ENCODE measurements around the gene ZFP92.

Gene ZFP92

DNA sequence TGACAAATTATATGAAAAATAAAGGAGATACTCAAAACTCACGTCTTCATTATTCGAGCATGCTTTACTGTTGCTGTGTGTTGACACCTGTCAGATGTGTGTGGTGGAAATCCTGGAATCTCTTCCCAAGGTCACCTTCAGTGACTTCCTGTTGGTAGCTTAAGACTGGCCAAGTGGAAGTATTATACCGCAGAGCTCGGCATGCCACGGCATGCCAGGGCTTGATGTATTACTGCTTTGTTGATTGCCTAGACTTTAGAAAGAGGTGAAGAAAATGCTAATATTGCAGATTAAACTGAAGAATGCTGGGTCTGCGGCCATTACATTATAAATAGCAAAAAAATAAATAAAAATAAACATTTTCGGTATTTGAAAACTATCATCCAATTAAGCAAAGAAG, 30.0 kb downstream of the ZFP92 start:
- DNase-seq = no peak

DNA sequence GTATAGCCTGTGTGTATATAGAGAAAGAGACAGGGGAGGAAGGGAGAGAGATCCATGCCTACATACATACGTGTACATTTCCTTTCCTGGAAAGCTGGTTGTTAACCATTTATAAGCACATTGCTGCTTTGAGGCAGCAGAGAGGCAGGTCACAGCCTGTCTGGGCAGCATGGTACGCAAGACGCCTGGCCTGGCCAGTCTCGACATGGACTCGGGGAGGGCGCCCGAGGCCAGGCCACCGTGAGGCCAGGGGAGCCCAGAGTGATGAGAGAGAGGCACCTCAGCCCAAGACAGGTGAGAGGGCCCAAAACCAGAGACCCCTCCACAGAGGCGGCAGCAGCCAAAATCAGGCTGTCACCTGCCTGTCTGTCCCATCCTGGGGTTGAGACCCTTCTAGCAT, 30.7 kb downstream of the ZFP92 start:
- no peak for DNase-seq

DNA sequence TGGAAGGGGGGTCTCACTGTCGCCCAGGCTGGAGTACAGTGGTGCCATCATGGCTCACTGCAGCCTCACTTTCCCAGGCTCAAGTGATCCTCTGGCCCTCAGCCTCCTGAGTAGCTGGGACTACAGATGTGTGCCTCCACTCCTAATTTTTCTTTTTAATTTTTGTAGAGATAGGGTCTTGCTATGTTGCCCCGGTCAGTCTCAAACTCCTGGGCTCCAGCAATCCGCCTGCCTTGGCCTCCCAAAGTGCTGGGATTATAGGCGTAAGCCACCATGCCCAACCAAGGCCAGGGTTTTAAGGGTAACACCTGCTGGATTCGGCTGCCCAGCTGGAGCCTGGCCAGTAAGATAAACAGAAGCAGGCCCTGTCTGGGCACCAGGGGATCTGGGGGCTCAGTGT, 31.2 kb downstream of the ZFP92 start:
- no peak for DNase-seq

- DNase-seq = no peak
Observed at GRCh38 chrX:153443476-153444332, 32.4 kb downstream of the ZFP92 start.

DNA sequence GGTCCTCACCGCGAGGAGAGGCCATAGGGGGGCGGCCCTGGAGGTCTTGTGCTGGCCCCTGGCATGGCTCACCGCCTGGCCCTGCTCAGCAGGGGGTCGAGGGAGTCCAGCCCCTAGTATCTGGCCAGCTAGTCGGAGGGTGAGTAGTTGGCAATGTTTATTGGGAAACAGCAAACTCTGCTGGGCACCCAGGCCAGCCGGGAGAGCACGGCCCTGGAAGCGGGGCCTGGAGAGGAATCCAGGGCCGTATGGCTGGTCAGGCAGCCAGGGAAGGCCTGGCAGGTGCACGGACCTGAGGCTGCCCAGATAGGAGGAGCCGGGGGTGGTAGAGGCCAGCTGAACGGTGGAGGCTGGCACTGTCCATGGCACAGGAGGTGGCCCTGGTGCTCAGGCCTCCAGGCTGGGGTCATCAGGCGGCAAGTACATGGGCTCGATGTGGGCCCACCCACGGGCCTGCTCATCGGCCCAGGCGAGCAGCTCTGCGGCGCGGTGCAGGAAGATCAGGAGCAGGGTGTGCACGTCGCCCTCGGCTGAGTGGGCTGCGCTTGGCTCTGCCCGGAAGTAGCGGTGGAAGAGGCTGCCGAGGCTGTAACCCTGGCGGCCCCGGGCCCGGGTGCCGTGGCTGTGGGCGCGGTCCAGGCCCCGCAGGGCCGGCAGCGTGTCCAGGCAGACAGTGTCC, 33.2 kb downstream of the ZFP92 start:
- no peak for DNase-seq

- DNase-seq = no peak
Observed at GRCh38 chrX:153445106-153445855, 34.0 kb downstream of the ZFP92 start.

DNA sequence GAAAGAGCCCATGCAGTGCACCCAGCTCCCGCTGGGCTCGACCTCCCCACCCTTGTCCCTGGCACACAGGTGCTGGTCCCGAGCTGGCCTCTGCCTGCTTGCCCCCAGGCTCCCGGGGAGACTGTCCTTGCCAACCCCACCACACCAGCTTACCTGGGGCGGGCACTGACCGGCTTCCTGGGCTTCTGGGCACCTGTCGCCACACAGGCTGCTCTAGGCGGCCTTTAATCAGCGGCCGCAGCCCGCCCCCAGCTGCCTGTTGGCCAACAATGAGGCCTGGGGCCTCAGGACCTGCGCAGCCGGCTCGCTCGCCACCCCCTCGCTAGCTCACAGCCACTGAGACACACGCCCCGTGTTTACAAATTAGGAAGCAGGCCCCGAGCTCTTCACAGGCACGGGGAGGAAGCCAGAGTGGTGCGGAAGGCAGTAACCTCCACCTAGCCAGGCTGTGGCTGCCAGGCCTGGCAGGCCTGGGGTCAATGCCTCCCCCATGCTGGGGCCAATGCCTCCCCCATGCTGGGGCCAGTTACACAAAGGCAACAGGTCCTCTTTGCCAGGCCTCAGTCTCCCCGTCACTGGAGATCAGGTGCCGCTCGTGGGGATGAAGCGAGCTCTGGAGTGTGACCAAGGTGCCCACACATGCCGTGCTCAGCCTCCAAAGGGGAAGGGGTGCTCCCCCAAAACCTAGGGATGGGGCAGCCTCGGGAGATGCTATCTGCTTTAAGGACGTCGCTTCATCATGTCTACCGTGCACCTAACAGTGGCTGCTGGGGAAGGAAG, 34.8 kb downstream of the ZFP92 start, which contains the start of gene TREX2:
TSS of gene TREX2 (minus strand) at position 201 of the 780 bp plus-strand sequence. CDS start 626 bp downstream, outside the sequence.
- DNase-seq = no peak

DNA sequence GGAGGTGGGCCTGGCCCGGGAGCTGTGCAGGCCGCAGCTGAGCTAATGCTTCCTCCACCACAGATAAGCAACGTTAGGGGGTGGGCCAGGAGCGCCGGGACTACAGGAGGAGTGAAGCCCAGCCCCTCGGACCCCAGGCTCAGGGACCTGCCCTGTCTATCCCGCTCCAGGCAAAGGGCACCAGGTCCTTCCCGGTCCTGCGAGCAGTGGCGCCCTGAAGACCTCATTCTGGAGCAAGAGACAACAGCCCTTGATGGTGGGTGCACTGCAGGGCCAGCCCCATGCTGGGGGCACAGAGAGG, 35.3 kb downstream of the ZFP92 start:
- DNase-seq = no peak

GRCh38 chrX:153446950-153447580, 35.8 kb downstream of the ZFP92 start:
- no peak for DNase-seq

GRCh38 chrX:153447581-153447960, 36.3 kb downstream of the ZFP92 start:
- no peak for DNase-seq

DNA sequence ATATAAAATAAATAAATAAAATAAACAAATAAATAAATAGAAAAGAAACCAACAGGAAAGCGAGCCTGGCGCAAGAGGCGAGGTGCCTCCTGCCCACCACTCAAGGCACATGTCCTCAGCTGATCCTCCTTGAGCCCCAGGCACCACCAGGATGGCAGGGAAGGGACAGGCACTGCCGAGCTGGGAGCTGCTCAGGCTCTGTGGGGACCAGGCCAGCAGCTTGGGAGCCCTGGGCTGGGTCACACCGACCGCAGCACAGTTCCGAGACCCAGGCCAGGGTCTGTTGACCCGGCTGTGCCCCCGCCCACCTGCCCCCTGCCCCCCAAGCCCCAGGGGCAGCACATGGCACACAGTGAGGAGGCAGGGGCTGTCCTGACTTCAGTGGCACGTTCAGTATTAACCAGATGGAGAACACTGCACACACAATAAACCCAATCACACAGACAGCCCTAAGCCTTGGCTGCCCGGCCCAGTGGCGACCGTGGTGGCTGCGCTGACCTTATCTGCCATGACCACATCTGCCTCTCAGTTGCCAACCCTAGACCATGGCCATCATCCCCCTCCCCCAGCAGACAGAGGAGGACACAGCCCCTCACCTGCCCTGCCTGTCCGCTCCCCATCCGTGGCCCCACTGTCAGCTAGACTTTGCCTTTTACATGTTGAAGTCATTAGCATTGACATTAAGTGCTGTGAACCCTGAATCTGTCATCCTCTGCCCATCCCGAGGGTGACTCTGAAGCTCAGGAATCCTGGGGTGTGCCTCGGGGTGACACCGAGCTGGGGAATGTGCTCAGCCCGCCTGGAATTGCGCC, 37.5 kb downstream of the ZFP92 start:
- DNase-seq = no peak

GRCh38 chrX:153449368-153450113, 38.3 kb downstream of the ZFP92 start:
- no peak for DNase-seq

- no peak for DNase-seq
Observed at GRCh38 chrX:153450114-153450948, 39.1 kb downstream of the ZFP92 start.

- no peak for DNase-seq
Observed at GRCh38 chrX:153450949-153451277, 39.6 kb downstream of the ZFP92 start.

GRCh38 chrX:153454901-153455550, 43.8 kb downstream of the ZFP92 start:
- no peak for DNase-seq

GRCh38 chrX:153455571-153455970, 44.3 kb downstream of the ZFP92 start:
- DNase-seq = no peak

GRCh38 chrX:153456161-153456560, 44.9 kb downstream of the ZFP92 start:
- no peak for DNase-seq

DNA sequence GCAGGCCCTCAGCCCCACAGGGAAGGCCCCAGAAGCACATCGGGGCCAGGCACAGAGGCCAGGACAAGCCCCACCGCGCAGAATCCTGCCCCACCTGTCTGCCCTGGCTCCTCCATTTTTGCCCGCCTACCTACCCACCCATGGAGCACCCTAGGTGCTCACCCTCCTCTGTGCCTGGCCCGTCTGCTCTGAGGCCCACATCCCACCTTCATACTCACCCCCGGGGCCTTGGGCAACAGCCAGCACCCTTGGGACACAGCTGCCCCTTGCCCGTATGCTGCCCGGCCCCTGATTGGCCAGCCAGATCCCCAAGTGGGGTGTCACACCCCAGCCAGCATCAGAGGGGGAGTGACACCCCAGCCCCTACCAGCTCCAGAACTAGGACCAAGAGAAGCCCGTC, 45.4 kb downstream of the ZFP92 start:
- DNase-seq = no peak

DNA sequence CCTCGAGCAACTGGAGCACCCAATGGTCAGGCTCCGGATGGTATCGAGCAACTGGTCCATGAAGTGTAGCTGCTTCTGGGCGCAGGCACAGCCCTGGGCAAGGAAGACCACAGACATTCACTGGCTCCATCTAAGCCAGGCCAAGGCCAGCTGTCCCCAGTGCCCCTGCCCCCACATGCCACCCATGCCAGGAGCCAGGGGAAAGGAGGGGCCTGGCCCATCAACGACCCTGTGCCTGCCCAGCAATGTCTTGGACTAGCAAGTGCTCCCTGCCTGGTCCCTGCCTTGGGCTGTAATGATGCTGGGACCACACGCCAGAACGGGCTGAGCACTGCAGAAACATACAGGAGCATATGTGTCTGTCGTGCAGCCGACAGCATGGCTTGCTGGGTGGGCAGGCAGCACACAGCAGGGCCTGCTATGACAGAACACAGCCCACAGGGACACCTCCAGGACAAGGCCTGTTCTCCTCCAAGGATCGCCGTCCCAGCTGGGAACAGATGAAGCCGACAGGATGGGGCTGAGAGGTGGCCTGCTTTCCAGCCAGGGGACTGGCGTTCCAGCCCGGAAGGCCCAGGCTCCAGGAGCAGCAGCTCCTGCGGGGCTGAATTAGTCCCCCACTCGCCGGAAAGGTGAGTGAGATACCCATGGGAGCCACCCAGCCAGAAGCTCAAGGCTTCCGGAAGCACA, 46.0 kb downstream of the ZFP92 start:
- no peak for DNase-seq
